ENCODE results near the gene TIGD4.

DNA sequence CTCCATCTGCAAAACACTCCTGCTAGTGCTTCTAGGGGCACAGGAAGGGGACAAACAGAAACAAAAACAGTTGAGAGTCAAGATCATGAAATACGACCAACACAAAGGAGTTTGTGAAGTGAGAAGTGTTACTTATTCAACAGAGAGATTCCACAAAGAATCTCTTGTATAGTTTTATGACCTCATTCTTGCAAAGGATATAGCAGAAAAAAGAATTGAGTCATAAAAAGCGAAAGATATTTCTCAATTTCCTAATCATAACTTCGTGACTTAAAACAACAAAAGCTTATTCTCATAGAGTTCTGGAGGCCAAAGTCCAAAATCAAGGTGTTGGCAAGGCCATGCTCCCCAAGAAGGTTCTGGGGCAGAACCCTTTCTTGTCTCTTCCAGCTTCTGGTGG, 40.7 kb downstream of the TIGD4 start:
- TF ChIP-seq, protein P1, sequence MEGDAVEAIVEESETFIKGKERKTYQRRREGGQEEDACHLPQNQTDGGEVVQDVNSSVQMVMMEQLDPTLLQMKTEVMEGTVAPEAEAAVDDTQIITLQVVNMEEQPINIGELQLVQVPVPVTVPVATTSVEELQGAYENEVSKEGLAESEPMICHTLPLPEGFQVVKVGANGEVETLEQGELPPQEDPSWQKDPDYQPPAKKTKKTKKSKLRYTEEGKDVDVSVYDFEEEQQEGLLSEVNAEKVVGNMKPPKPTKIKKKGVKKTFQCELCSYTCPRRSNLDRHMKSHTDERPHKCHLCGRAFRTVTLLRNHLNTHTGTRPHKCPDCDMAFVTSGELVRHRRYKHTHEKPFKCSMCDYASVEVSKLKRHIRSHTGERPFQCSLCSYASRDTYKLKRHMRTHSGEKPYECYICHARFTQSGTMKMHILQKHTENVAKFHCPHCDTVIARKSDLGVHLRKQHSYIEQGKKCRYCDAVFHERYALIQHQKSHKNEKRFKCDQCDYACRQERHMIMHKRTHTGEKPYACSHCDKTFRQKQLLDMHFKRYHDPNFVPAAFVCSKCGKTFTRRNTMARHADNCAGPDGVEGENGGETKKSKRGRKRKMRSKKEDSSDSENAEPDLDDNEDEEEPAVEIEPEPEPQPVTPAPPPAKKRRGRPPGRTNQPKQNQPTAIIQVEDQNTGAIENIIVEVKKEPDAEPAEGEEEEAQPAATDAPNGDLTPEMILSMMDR (IDR thresholded peaks at IDR 0.05; ENCODE audit: low read depth, low read length), result no peak
- TF ChIP-seq MYC (IDR thresholded peaks at IDR 0.05; ENCODE audit: low read depth, low read length), result no peak

All from NB4 (cell line).